Measurements from ENCODE around the gene TENM4. TPM values are rescaled to one million over a fixed set of nuclear protein-coding genes. Genes with fewer than 3 reads are reported as not detected.
A peak's percentile ranks its signal among the peaks of the same experiment; 100 is the strongest.

TENM4 gene
- total RNA-seq, 1 experiment from 2014 or later, result 9.9 TPM

DNA sequence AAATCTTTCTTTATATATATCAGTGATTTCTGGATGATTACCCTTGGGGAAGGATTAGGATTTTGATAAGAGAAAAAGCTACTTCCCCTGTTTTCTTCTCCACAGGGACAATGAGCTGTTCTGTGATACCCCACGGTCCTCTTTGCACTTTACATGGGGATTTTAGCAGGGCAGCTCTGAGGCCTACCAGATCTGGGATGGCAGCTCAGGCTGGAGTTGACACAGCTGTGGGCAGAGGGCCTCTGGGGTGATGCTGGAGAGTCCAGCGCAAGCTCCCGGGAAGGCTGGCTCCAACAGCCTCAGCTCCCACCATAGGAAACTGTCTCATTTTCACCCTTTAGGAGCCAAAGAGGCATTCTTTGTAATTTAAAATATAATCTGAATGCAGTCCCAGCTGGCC, 482.4 kb downstream of the TENM4 start:
- Mint-ChIP-seq H3K36me3 (ENCODE audit: insufficient read depth, unreplicated experiment) (no peaks in the 10 kb centered on the region), H3K9me3 (ENCODE audit: unreplicated experiment) (no peaks in the 10 kb centered on the region), H3K27me3 (ENCODE audit: insufficient read depth, unreplicated experiment) (no peaks in the 10 kb centered on the region), H3K27ac (ENCODE audit: low read depth, unreplicated experiment) (no peak overlapping the region), H3K4me3 (ENCODE audit: unreplicated experiment) (no peak overlapping the region), H3K4me1 (ENCODE audit: insufficient read depth, unreplicated experiment) (no peaks in the 10 kb centered on the region)
- BruUV-seq (replicated peaks), result no TSS peak
- no peak for DNase-seq (ENCODE audit: unreplicated experiment)
- CTCF ChIA-PET, result interaction anchor here (0.8 to 5.4 kb wide), 7 partner anchors 121 to 318 kb away, joined by 3 to 176 read pairs (median 4); no protein-coding TSS in a partner anchor
- intact Hi-C loops (cut with micrococcal nuclease), result no loop called here
- POLR2A ChIA-PET, result interaction anchor here (1.1 to 1.3 kb wide), 2 partner anchors 29 to 82 kb away, joined by 3 to 4 read pairs; no protein-coding TSS in a partner anchor
- TF ChIP-seq, protein P1, sequence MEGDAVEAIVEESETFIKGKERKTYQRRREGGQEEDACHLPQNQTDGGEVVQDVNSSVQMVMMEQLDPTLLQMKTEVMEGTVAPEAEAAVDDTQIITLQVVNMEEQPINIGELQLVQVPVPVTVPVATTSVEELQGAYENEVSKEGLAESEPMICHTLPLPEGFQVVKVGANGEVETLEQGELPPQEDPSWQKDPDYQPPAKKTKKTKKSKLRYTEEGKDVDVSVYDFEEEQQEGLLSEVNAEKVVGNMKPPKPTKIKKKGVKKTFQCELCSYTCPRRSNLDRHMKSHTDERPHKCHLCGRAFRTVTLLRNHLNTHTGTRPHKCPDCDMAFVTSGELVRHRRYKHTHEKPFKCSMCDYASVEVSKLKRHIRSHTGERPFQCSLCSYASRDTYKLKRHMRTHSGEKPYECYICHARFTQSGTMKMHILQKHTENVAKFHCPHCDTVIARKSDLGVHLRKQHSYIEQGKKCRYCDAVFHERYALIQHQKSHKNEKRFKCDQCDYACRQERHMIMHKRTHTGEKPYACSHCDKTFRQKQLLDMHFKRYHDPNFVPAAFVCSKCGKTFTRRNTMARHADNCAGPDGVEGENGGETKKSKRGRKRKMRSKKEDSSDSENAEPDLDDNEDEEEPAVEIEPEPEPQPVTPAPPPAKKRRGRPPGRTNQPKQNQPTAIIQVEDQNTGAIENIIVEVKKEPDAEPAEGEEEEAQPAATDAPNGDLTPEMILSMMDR (IDR thresholded peaks at IDR 0.05; ENCODE audit: unreplicated experiment), result no peak

DNA sequence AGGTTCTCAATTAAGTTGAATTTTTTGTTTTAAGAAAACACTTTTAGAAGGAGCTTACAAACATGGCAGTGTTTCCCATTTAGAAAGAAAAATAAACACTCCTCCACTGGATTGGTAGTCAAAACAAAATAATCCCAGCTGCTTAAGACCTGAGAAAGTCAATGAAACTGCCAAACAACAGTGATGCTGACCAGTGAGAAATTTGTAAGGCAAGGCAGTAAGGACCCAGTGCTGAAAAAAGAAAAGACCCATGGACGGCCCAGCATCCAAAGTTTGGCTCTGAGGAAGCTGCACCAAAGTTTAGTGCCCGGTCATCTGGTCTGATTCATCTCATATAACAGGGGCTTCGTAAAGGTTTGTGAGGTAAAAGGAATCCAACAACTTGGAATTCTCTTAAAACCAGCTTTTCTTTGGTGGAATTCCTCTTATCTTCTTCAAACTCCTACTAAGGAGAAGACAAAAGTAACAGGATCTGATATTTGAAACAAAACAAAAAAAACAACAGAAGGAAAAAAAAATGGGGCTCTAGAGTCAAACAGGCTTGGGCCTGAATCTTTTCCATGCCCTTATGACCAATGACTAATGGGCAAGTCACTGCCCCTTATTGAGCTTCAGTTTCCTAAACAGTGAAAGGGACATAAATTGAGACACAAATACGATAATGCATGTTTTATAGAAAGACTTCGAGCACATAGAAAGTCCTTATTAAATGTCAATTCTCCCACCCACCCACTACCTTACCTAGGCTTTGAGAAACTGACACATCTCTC, 483.2 kb downstream of the TENM4 start:
- Mint-ChIP-seq H3K9me3 (ENCODE audit: unreplicated experiment) (no peaks in the 10 kb centered on the region), H3K27me3 (ENCODE audit: insufficient read depth, unreplicated experiment) (no peaks in the 10 kb centered on the region), H3K36me3 (ENCODE audit: insufficient read depth, unreplicated experiment) (no peaks in the 10 kb centered on the region), H3K27ac (ENCODE audit: low read depth, unreplicated experiment) (no peak overlapping the region), H3K4me3 (ENCODE audit: unreplicated experiment) (no peak overlapping the region), H3K4me1 (ENCODE audit: insufficient read depth, unreplicated experiment) (no peaks in the 10 kb centered on the region)
- TF ChIP-seq, protein P1 (IDR thresholded peaks at IDR 0.05; ENCODE audit: unreplicated experiment), result no peak
- peak; percentile 4 for DNase-seq (ENCODE audit: unreplicated experiment)
- POLR2A ChIA-PET, result interaction anchor here (0.6 to 1.3 kb wide), 3 partner anchors 28 to 531 kb away, joined by 3 to 4 read pairs (median 4); no protein-coding TSS in a partner anchor
- no TSS peak for BruUV-seq (replicated peaks)
- intact Hi-C loops (cut with micrococcal nuclease), result no loop called here
- CTCF ChIA-PET, result interaction anchor here (0.7 to 5.4 kb wide), 9 partner anchors 120 to 317 kb away, joined by 3 to 176 read pairs (median 4); no protein-coding TSS in a partner anchor

DNA sequence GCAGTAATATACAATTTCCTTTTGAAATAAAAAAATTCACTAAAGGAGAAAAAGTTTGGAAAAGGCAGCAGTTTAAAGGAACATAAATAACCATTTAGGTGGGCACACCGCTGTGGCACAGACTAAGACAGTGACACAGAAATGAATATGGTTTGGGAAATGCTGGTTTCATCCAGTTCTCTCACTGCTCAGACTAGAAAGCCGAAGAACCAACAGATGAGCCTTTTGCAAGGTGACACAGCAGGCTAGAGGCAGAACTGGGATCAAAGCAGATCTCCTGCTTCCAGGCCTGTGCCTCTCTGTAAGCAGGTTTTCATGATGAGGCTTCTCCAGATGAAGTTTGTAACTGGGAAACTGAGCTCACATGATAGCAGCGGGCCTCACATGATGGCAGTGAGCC, 486.1 kb downstream of the TENM4 start:
- DNase-seq (ENCODE audit: unreplicated experiment), result no peak
- Mint-ChIP-seq H3K9me3 (ENCODE audit: unreplicated experiment) (no peaks in the 10 kb centered on the region), H3K4me3 (ENCODE audit: unreplicated experiment) (no peak overlapping the region), H3K27ac (ENCODE audit: low read depth, unreplicated experiment) (no peak overlapping the region), H3K4me1 (ENCODE audit: insufficient read depth, unreplicated experiment) (no peaks in the 10 kb centered on the region), H3K27me3 (ENCODE audit: insufficient read depth, unreplicated experiment) (no peaks in the 10 kb centered on the region), H3K36me3 (ENCODE audit: insufficient read depth, unreplicated experiment) (no peaks in the 10 kb centered on the region)
- ChIA-PET POLR2A (interaction anchor here (0.7 kb wide), 1 partner anchor 1519 kb away, joined by 6 read pairs; no protein-coding TSS in a partner anchor), CTCF (interaction anchor here (1.7 to 3.6 kb wide), 2 partner anchors 239 to 309 kb away, joined by 8 to 21 read pairs; no protein-coding TSS in a partner anchor)
- intact Hi-C loops (cut with micrococcal nuclease), result no loop called here
- TF ChIP-seq, protein P1 (IDR thresholded peaks at IDR 0.05; ENCODE audit: unreplicated experiment), result no peak
- no TSS peak for BruUV-seq (replicated peaks)

DNA sequence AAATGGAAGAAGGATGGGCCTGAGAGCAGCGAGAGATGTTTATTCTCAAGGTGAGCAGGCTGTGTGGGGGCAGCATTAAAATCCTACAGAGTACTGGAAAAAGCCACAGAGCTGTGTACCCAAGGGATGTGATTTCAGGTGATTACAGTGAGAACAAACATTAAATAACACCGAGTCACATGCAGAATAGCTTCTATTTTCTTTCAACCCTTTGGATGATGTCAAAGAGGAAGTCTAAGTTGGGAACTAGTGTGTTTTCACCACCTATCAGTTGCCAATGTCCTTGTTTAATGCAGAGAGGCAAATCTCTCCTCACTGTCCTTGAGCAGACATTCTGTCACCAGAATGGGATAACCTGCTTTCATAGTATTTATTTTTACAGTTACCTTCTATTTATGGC, 486.6 kb downstream of the TENM4 start:
- Mint-ChIP-seq H3K27me3 (ENCODE audit: insufficient read depth, unreplicated experiment) (no peaks in the 10 kb centered on the region), H3K27ac (ENCODE audit: low read depth, unreplicated experiment) (no peak overlapping the region), H3K36me3 (ENCODE audit: insufficient read depth, unreplicated experiment) (no peaks in the 10 kb centered on the region), H3K4me3 (ENCODE audit: unreplicated experiment) (no peak overlapping the region), H3K9me3 (ENCODE audit: unreplicated experiment) (no peaks in the 10 kb centered on the region), H3K4me1 (ENCODE audit: insufficient read depth, unreplicated experiment) (no peaks in the 10 kb centered on the region)
- no TSS peak for BruUV-seq (replicated peaks)
- POLR2A ChIA-PET, result interaction anchor here (0.7 kb wide), 1 partner anchor 1519 kb away, joined by 6 read pairs; no protein-coding TSS in a partner anchor
- TF ChIP-seq, protein P1 (IDR thresholded peaks at IDR 0.05; ENCODE audit: unreplicated experiment), result no peak
- CTCF ChIA-PET, result interaction anchor here (0.7 to 3.6 kb wide), 3 partner anchors 152 to 308 kb away, joined by 3 to 21 read pairs (median 8); no protein-coding TSS in a partner anchor
- DNase-seq (ENCODE audit: unreplicated experiment), result no peak
- intact Hi-C loops (cut with micrococcal nuclease), result no loop called here

All from MCF 10A (cell line).